CD8-positive, alpha-beta memory T cell (primary cell): Measurements from ENCODE around the gene GAPDHS. TPM values are rescaled to one million over a fixed set of nuclear protein-coding genes. Genes with fewer than 3 reads are reported as not detected.

Experiments used
- CTCF ChIA-PET: fragments of 350-600 bp; sonication (Branson Sonifier 250); formaldehyde crosslinking; loops from one replicate; lab custom pipeline; 2021; ENCODE audit warnings: antibody characterized with exemption; lab: Charles Lee
- POLR2A ChIA-PET: fragments of 350-600 bp; sonication (Branson Sonifier 250); formaldehyde crosslinking; loops from one replicate; lab custom pipeline; 2021; ENCODE audit warnings: antibody characterized with exemption; lab: Charles Lee
- DNase-seq, 5 donors: peaks; one replicate each; pipeline versions ENCODE4 v3.0.0 to v3.0.0-alpha.2; 2020 to 2022; ENCODE audit warnings: mixed read lengths in 1 of 5
- H3K27ac ChIP-seq: one replicate; pipeline ENCODE4 v1.7.0; 2013; ENCODE audit warnings: low read depth, mild to moderate bottlenecking, low read length, moderate library complexity
- H3K27me3 ChIP-seq: 2 replicates; pipeline ENCODE4 v1.7.0; 2013; ENCODE audit warnings: low read length, mild to moderate bottlenecking; ENCODE audit not compliant: insufficient read depth, poor library complexity, severe bottlenecking
- H3K36me3 ChIP-seq: 2 replicates; pipeline ENCODE4 v1.7.0; 2013; ENCODE audit warnings: mild to moderate bottlenecking, low read length, moderate library complexity; ENCODE audit not compliant: insufficient read depth
- H3K4me1 ChIP-seq: 2 replicates; pipeline ENCODE4 v1.7.0; 2013; ENCODE audit warnings: mild to moderate bottlenecking, low read length, moderate library complexity; ENCODE audit not compliant: insufficient read depth
- H3K4me3 ChIP-seq: 2 replicates; pipeline ENCODE4 v1.7.0; 2013; ENCODE audit warnings: mild to moderate bottlenecking, low read length
- H3K9me3 ChIP-seq: 2 replicates; pipeline ENCODE4 v1.7.0; 2013; ENCODE audit warnings: mild to moderate bottlenecking, low read length
- H3K27ac Mint-ChIP-seq, 8 donors: one replicate each; pipeline ENCODE4 v1.8.0; 2020 to 2021; ENCODE audit warnings: mixed read lengths in 8 of 8, mild to moderate bottlenecking in 6 of 8, inconsistent platforms in 3 of 8, moderate library complexity in 3 of 8
- H3K27me3 Mint-ChIP-seq, 2 donors: one replicate each; pipeline ENCODE4 v1.8.0; 2020 to 2021; ENCODE audit warnings: mixed read lengths in 2 of 2, mild to moderate bottlenecking in 1 of 2, moderate library complexity in 1 of 2
- H3K36me3 Mint-ChIP-seq, 3 donors: one replicate each; pipeline ENCODE4 v1.8.0; 2020 to 2021; ENCODE audit warnings: mixed read lengths in 3 of 3, inconsistent platforms in 1 of 3, mild to moderate bottlenecking in 1 of 3
- H3K4me1 Mint-ChIP-seq, 3 donors: one replicate each; pipeline ENCODE4 v1.8.0; 2020 to 2021; ENCODE audit warnings: mixed read lengths in 3 of 3, inconsistent platforms in 1 of 3, mild to moderate bottlenecking in 1 of 3
- H3K4me3 Mint-ChIP-seq, 7 donors: one replicate each; pipeline ENCODE4 v1.8.0; 2020 to 2021; ENCODE audit warnings: mixed read lengths in 7 of 7, mild to moderate bottlenecking in 6 of 7, moderate library complexity in 4 of 7, inconsistent platforms in 2 of 7
- H3K9me3 Mint-ChIP-seq, 5 donors: one replicate each; pipeline ENCODE4 v1.8.0; 2020 to 2022; ENCODE audit warnings: mixed read lengths in 5 of 5, mild to moderate bottlenecking in 3 of 5, moderate library complexity in 2 of 5, inconsistent platforms in 1 of 5
- polyA plus RNA-seq: library from polyadenylated mRNA; unstranded; fragments of 300-500 nt; fragmentation: Illumina TruSeq; gene quantifications from one replicate; pipeline ENCODE4 v1.2.3, GENCODE V29; 2021
- total RNA-seq, 2 experiments: library from RNA; stranded (reverse); gene quantifications; one replicate each; pipeline ENCODE4 v1.2.3, GENCODE V29; 2021

Gene GAPDHS
- total and polyA plus RNA-seq, 3 experiments from 2014 or later: not detected

GRCh38 chr19:35493971-35494370, 39.3 kb upstream of the GAPDHS start:
- POLR2A ChIA-PET: no interaction called here
- H3K36me3 Mint-ChIP-seq: no peaks in the 10 kb centered on the region
- H3K4me3 Mint-ChIP-seq: no peak overlapping the region
- H3K27ac Mint-ChIP-seq: peak overlapping the region in 1 of 8 donors; percentile 26
- H3K4me1 Mint-ChIP-seq: peaks cover 0 to 8% (median 5%) of the 10 kb centered on the region in 3 donors
- Histone ChIP-seq H3K36me3 (no peaks in the 10 kb centered on the region), H3K27ac (no peak overlapping the region), H3K4me1 (peaks cover 5% of the 10 kb centered on the region), H3K4me3 (no peak overlapping the region), H3K27me3 (no peaks in the 10 kb centered on the region), H3K9me3 (no peaks in the 10 kb centered on the region)
- H3K9me3 Mint-ChIP-seq: no peaks in the 10 kb centered on the region
- CTCF ChIA-PET: interaction anchor here (1.1 kb wide), 1 partner anchor 141 kb away, joined by 4 read pairs; no protein-coding TSS in a partner anchor
- H3K27me3 Mint-ChIP-seq: peaks cover 20 to 28% of the 10 kb centered on the region in 2 donors
- no peak for DNase-seq

- H3K9me3 ChIP-seq: no peaks in the 10 kb centered on the region
- Mint-ChIP-seq H3K4me1 (peaks cover 0 to 8% (median 5%) of the 10 kb centered on the region in 3 donors), H3K36me3 (no peaks in the 10 kb centered on the region), H3K27ac (peak overlapping the region in 2 of 8 donors; percentile 6 to 61), H3K4me3 (peak overlapping the region in 1 of 7 donors; percentile 24), H3K27me3 (peaks cover 18 to 28% of the 10 kb centered on the region in 2 donors), H3K9me3 (no peaks in the 10 kb centered on the region)
- CTCF ChIA-PET: interaction anchor here (0.7 to 1.7 kb wide), 22 partner anchors 9 to 427 kb away, joined by 3 to 35 read pairs (median 5); no protein-coding TSS in a partner anchor
- POLR2A ChIA-PET: no interaction called here
- no peak overlapping the region for H3K4me3 ChIP-seq
- H3K4me1 ChIP-seq: peaks cover 5% of the 10 kb centered on the region
- DNase-seq: peak; percentile 42 to 76 (median 46)
- H3K27me3 ChIP-seq: no peaks in the 10 kb centered on the region
- no peak overlapping the region for H3K27ac ChIP-seq
- H3K36me3 ChIP-seq: no peaks in the 10 kb centered on the region
These were observed 37.9 kb upstream of the GAPDHS start for GRCh38 chr19:35495107-35496064.

GRCh38 chr19:35497406-35497805, 35.9 kb upstream of the GAPDHS start:
- DNase-seq: no peak
- ChIA-PET CTCF (interaction anchor here (0.9 to 1.8 kb wide), 4 partner anchors 10 to 145 kb away, joined by 4 to 8 read pairs (median 6); no protein-coding TSS in a partner anchor), POLR2A (no interaction called here)
- peaks cover 15 to 25% of the 10 kb centered on the region in 2 donors for H3K27me3 Mint-ChIP-seq
- Histone ChIP-seq H3K4me3 (no peak overlapping the region), H3K9me3 (no peaks in the 10 kb centered on the region), H3K27ac (no peak overlapping the region), H3K27me3 (no peaks in the 10 kb centered on the region), H3K4me1 (peaks cover 5% of the 10 kb centered on the region), H3K36me3 (no peaks in the 10 kb centered on the region)
- no peaks in the 10 kb centered on the region for H3K36me3 Mint-ChIP-seq
- H3K4me3 Mint-ChIP-seq: no peak overlapping the region
- H3K9me3 Mint-ChIP-seq: no peaks in the 10 kb centered on the region
- no peak overlapping the region for H3K27ac Mint-ChIP-seq
- peaks cover 5 to 12% (median 8%) of the 10 kb centered on the region in 3 donors for H3K4me1 Mint-ChIP-seq

- Histone ChIP-seq H3K9me3 (no peaks in the 10 kb centered on the region), H3K4me1 (peaks cover 5% of the 10 kb centered on the region), H3K36me3 (no peaks in the 10 kb centered on the region), H3K27me3 (no peaks in the 10 kb centered on the region), H3K27ac (no peak overlapping the region), H3K4me3 (no peak overlapping the region)
- H3K4me3 Mint-ChIP-seq: no peak overlapping the region
- no peaks in the 10 kb centered on the region for H3K9me3 Mint-ChIP-seq
- DNase-seq: no peak
- H3K27ac Mint-ChIP-seq: no peak overlapping the region
- peaks cover 5 to 12% (median 8%) of the 10 kb centered on the region in 3 donors for H3K4me1 Mint-ChIP-seq
- no peaks in the 10 kb centered on the region for H3K36me3 Mint-ChIP-seq
- peaks cover 15 to 17% of the 10 kb centered on the region in 2 donors for H3K27me3 Mint-ChIP-seq
- POLR2A ChIA-PET: no interaction called here
- CTCF ChIA-PET: interaction anchor here (1.7 to 1.8 kb wide), 2 partner anchors 11 to 145 kb away, joined by 7 to 8 read pairs; no protein-coding TSS in a partner anchor
These were observed 35.0 kb upstream of the GAPDHS start for GRCh38 chr19:35498220-35498619.

- Histone ChIP-seq H3K36me3 (no peaks in the 10 kb centered on the region), H3K9me3 (no peaks in the 10 kb centered on the region), H3K27me3 (no peaks in the 10 kb centered on the region), H3K4me3 (no peak overlapping the region), H3K27ac (no peak overlapping the region), H3K4me1 (peaks cover 5% of the 10 kb centered on the region)
- DNase-seq: no peak
- Mint-ChIP-seq H3K9me3 (no peaks in the 10 kb centered on the region), H3K36me3 (no peaks in the 10 kb centered on the region), H3K4me1 (peaks cover 5 to 12% (median 8%) of the 10 kb centered on the region in 3 donors), H3K27me3 (peaks cover 15% of the 10 kb centered on the region in 2 donors), H3K4me3 (no peak overlapping the region), H3K27ac (no peak overlapping the region)
- CTCF ChIA-PET: no interaction called here
- POLR2A ChIA-PET: no interaction called here
These were observed 34.2 kb upstream of the GAPDHS start for GRCh38 chr19:35498984-35499527.

- peaks cover 10 to 16% of the 10 kb centered on the region in 2 donors for H3K27me3 Mint-ChIP-seq
- DNase-seq: no peak
- Histone ChIP-seq H3K4me3 (no peak overlapping the region), H3K36me3 (no peaks in the 10 kb centered on the region), H3K9me3 (no peaks in the 10 kb centered on the region), H3K27ac (no peak overlapping the region), H3K27me3 (no peaks in the 10 kb centered on the region), H3K4me1 (no peaks in the 10 kb centered on the region)
- POLR2A ChIA-PET: no interaction called here
- CTCF ChIA-PET: no interaction called here
- peaks cover 3 to 5% (median 4%) of the 10 kb centered on the region in 3 donors for H3K4me1 Mint-ChIP-seq
- no peak overlapping the region for H3K4me3 Mint-ChIP-seq
- H3K36me3 Mint-ChIP-seq: no peaks in the 10 kb centered on the region
- no peaks in the 10 kb centered on the region for H3K9me3 Mint-ChIP-seq
- H3K27ac Mint-ChIP-seq: no peak overlapping the region
These were observed 32.6 kb upstream of the GAPDHS start for GRCh38 chr19:35500611-35501010.

GRCh38 chr19:35501684-35502083, 31.6 kb upstream of the GAPDHS start:
- Histone ChIP-seq H3K27ac (no peak overlapping the region), H3K36me3 (no peaks in the 10 kb centered on the region), H3K27me3 (no peaks in the 10 kb centered on the region), H3K4me1 (no peaks in the 10 kb centered on the region), H3K9me3 (no peaks in the 10 kb centered on the region), H3K4me3 (no peak overlapping the region)
- Mint-ChIP-seq H3K4me1 (peaks cover 3 to 5% (median 4%) of the 10 kb centered on the region in 3 donors), H3K9me3 (no peaks in the 10 kb centered on the region), H3K4me3 (no peak overlapping the region), H3K27ac (no peak overlapping the region), H3K27me3 (peaks cover 10 to 24% of the 10 kb centered on the region in 2 donors), H3K36me3 (no peaks in the 10 kb centered on the region)
- CTCF ChIA-PET: interaction anchor here (0.9 kb wide), 1 partner anchor 9 kb away, joined by 3 read pairs; no protein-coding TSS in a partner anchor
- DNase-seq: no peak
- POLR2A ChIA-PET: no interaction called here
